ENCODE results near the gene EME1. TPM values are rescaled to one million over a fixed set of nuclear protein-coding genes. Genes with fewer than 3 reads are reported as not detected.

The EME1 gene
- total and polyA plus RNA-seq, 2 of the 13 experiments (the other 11 are each of a cell fraction or from before 2014, with no cell fraction given): 20.7 to 24.6 TPM

- TF ChIP-seq HNF1A (IDR thresholded peaks at IDR 0.05; ENCODE audit: low read depth) (no peak), HNF1A (CRISPR knock-in tag; IDR thresholded peaks at IDR 0.05; ENCODE audit: borderline replicate concordance) (peak; percentile 77; the same call in 1 of the 2 replicates), ZNF710 (CRISPR knock-in tag; IDR thresholded peaks at IDR 0.05; ENCODE audit: borderline replicate concordance) (peak; percentile 94), NBN (conservative IDR thresholded peaks at IDR 0.05) (no peak), SRSF9 (IDR thresholded peaks at IDR 0.05; ENCODE audit: borderline replicate concordance, insufficient read depth, low read depth, low read length, poor library complexity, severe bottlenecking) (no peak), ZNF253 (CRISPR knock-in tag; IDR thresholded peaks at IDR 0.05; ENCODE audit: borderline replicate concordance) (peak; percentile 94), ZFP36 (IDR thresholded peaks at IDR 0.05; ENCODE audit: borderline replicate concordance, low read depth, low read length, partially characterized antibody) (no peak), RFX5 (IDR thresholded peaks at IDR 0.05; ENCODE audit: low read depth, low read length) (peak; percentile 66; the same call in 1 of the 2 replicates), SIX4 (CRISPR knock-in tag; IDR thresholded peaks at IDR 0.05) (no peak; the same call in 1 of the 2 replicates), KDM4B (CRISPR knock-in tag; IDR thresholded peaks at IDR 0.05) (peak; percentile 96), POGZ (CRISPR knock-in tag; IDR thresholded peaks at IDR 0.05) (peak; percentile 94), ATF5 (CRISPR knock-in tag; IDR thresholded peaks at IDR 0.05; ENCODE audit: low read depth) (0 out of 2 replicates have a peak, but pooled peaks have one; percentile 27), ZFP62 (CRISPR knock-in tag; IDR thresholded peaks at IDR 0.05) (no peak), STAT5B (CRISPR knock-in tag; IDR thresholded peaks at IDR 0.05) (peak; percentile 87), MED8 (CRISPR knock-in tag; IDR thresholded peaks at IDR 0.05; ENCODE audit: insufficient replicate concordance) (peak; percentile 97), KLF13 (CRISPR knock-in tag; IDR thresholded peaks at IDR 0.05) (peak; percentile 99), ZNF773 (CRISPR knock-in tag; IDR thresholded peaks at IDR 0.05; ENCODE audit: borderline replicate concordance) (no peak), FOSL2 (CRISPR knock-in tag; IDR thresholded peaks at IDR 0.05) (peak; percentile 63), SIX1 (CRISPR knock-in tag; IDR thresholded peaks at IDR 0.05; ENCODE audit: borderline replicate concordance) (peak; percentile 52; the same call in 1 of the 2 replicates), ZNF510 (CRISPR knock-in tag; IDR thresholded peaks at IDR 0.05; ENCODE audit: low read depth) (peak; percentile 95), ZNF225 (CRISPR knock-in tag; IDR thresholded peaks at IDR 0.05) (peak; percentile 98), ZNF878 (CRISPR knock-in tag; IDR thresholded peaks at IDR 0.05) (peak; percentile 98), KMT2A (CRISPR knock-in tag; IDR thresholded peaks at IDR 0.05) (peak; percentile 96), DDIT3 (CRISPR knock-in tag; IDR thresholded peaks at IDR 0.05) (no peak)
These were observed at the start of gene EME1, which contains the start of gene MRPL27 (continued) for GRCh38 chr17:50372758-50373556.
